Measurements from ENCODE around the gene NKAPD1.

GRCh38 chr11:112062923-112063322 lies 11.2 kb upstream of the NKAPD1 start:
- TF ChIP-seq USF2 (IDR thresholded peaks at IDR 0.05; ENCODE audit: borderline replicate concordance, low read depth, low read length) (no peak), JUND (IDR thresholded peaks at IDR 0.05) (no peak), CTCF (IDR thresholded peaks at IDR 0.05) (no peak), REST (IDR thresholded peaks at IDR 0.05; ENCODE audit: low read depth, low read length) (no peak), EP300 (IDR thresholded peaks at IDR 0.05; ENCODE audit: borderline replicate concordance in 1 of 2, low read depth in 1 of 2, low read length in 1 of 2) (no peak), NFIC (IDR thresholded peaks at IDR 0.05; ENCODE audit: borderline replicate concordance) (no peak), RAD21 (IDR thresholded peaks at IDR 0.05; ENCODE audit: low read length) (no peak), EZH2phosphoT487 (IDR thresholded peaks at IDR 0.05; ENCODE audit: borderline replicate concordance, low read depth) (no peak), SMC3 (IDR thresholded peaks at IDR 0.05; ENCODE audit: low read depth, low read length) (no peak), ZBTB33 (IDR thresholded peaks at IDR 0.05; ENCODE audit: borderline replicate concordance, low read depth) (no peak), TAF1 (IDR thresholded peaks at IDR 0.05; ENCODE audit: borderline replicate concordance, low read depth, low read length) (no peak), POLR2AphosphoS5 (IDR thresholded peaks at IDR 0.05; ENCODE audit: low read depth, low read length) (no peak), FOXM1 (IDR thresholded peaks at IDR 0.05; ENCODE audit: low read depth) (no peak), USF1 (IDR thresholded peaks at IDR 0.05; ENCODE audit: borderline replicate concordance, low read depth) (no peak)
